Fibroblast of lung (primary cell): ENCODE measurements around the gene KIAA1671. TPM values are rescaled to one million over a fixed set of nuclear protein-coding genes. Genes with fewer than 3 reads are reported as not detected.
A peak's percentile ranks its signal among the peaks of the same experiment; 100 is the strongest.

Experiments used
- DNase-seq, 2 donors: peaks; one replicate each; pipeline versions ENCODE4 v3.0.0 to v3.0.0-alpha.2; 2010; ENCODE audit warnings: low read depth in 2 of 2
- H2AFZ ChIP-seq: 2 replicates; pipeline ENCODE4 v1.5.1; 2012; ENCODE audit warnings: low read length, control low read depth, inconsistent platforms
- H3K27ac ChIP-seq: 2 replicates; pipeline ENCODE4 v1.5.1; 2011; ENCODE audit warnings: low read length, control low read depth; ENCODE audit not compliant: insufficient read depth
- H3K27me3 ChIP-seq: 2 replicates; pipeline ENCODE4 v1.5.1; 2011; ENCODE audit warnings: mild to moderate bottlenecking, low read length; ENCODE audit not compliant: control insufficient read depth, insufficient read depth
- H3K36me3 ChIP-seq: 2 replicates; pipeline ENCODE4 v1.5.1; 2011; ENCODE audit warnings: low read length; ENCODE audit not compliant: control insufficient read depth, insufficient read depth
- H3K4me1 ChIP-seq: 2 replicates; pipeline ENCODE4 v1.5.1; 2011; ENCODE audit warnings: low read length; ENCODE audit not compliant: control insufficient read depth, insufficient read depth; ENCODE audit errors: extremely low read depth
- H3K4me2 ChIP-seq: 2 replicates; pipeline ENCODE4 v1.5.1; 2011; ENCODE audit warnings: low read length, control low read depth; ENCODE audit not compliant: insufficient read depth; ENCODE audit errors: extremely low read depth
- H3K4me3 ChIP-seq, 4 experiments: fragments of 200-600 bp in 1 of 4; sonication (generic) in 1 of 4; replicated peaks in 1 of 4; 2 replicates each; pipeline ENCODE4 v1.5.1; 2011 to 2016; ENCODE audit warnings: low read length in 4 of 4, low read depth in 3 of 4, mild to moderate bottlenecking in 3 of 4, control low read depth in 2 of 4, inconsistent platforms in 1 of 4, mixed read lengths in 1 of 4; ENCODE audit not compliant: insufficient read depth in 1 of 4; ENCODE audit errors: control extremely low read depth in 1 of 4
- H3K79me2 ChIP-seq: 2 replicates; pipeline ENCODE4 v1.5.1; 2012; ENCODE audit warnings: mild to moderate bottlenecking, low read length, inconsistent platforms; ENCODE audit not compliant: control insufficient read depth, insufficient read depth
- H3K9ac ChIP-seq: 2 replicates; pipeline ENCODE4 v1.5.1; 2011; ENCODE audit warnings: mild to moderate bottlenecking, low read length, control low read depth; ENCODE audit not compliant: insufficient read depth
- H3K9me3 ChIP-seq: 2 replicates; pipeline ENCODE4 v1.5.1; 2012; ENCODE audit warnings: low read depth, low read length; ENCODE audit not compliant: control insufficient read depth, insufficient read depth
- H4K20me1 ChIP-seq: 2 replicates; pipeline ENCODE4 v1.5.1; 2011; ENCODE audit warnings: low read length; ENCODE audit not compliant: control insufficient read depth, insufficient read depth; ENCODE audit errors: extremely low read depth
- CTCF ChIP-seq, 2 donors: IDR thresholded peaks in 1 of 2; conservative IDR thresholded peaks in 1 of 2; 1 replicate in 1 of 2; 2 replicates in 1 of 2; pipeline ENCODE4 v1.5.1; 2011 to 2012; ENCODE audit warnings: low read length in 2 of 2, control low read depth in 1 of 2, inconsistent platforms in 1 of 2, low read depth in 1 of 2, mild to moderate bottlenecking in 1 of 2
- EZH2 ChIP-seq: IDR thresholded peaks from 2 replicates; pipeline ENCODE4 v1.5.1; 2012; ENCODE audit warnings: low read length, control low read depth, mild to moderate bottlenecking; ENCODE audit errors: missing control alignments
- polyA plus RNA-seq, 2 donors: library from polyadenylated mRNA; depleted of rRNA in 1 of 2; stranded (reverse) in 1 of 2; unstranded in 1 of 2; fragments of >200 nt; gene quantifications; 2 replicates each; pipeline ENCODE4 v1.2.1, GENCODE V29; 2011 to 2012; ENCODE audit warnings: missing spikeins in 1 of 2
- total RNA-seq: library from RNA; depleted of rRNA; stranded (reverse); fragments of >200 nt; gene quantifications from 2 replicates; pipeline ENCODE4 v1.2.1, GENCODE V29; 2014

The KIAA1671 gene
- total and polyA plus RNA-seq, 2 donors (not counting 1 experiment from before 2014, with no cell fraction given) = 0.34 to 1.3 TPM

GRCh38 chr22:25084405-25085107 lies 132.0 kb downstream of the KIAA1671 start:
- Histone ChIP-seq H3K27ac (no peak overlapping the region), H3K4me2 (no peak overlapping the region), H4K20me1 (no peaks in the 10 kb centered on the region), H3K79me2 (no peaks in the 10 kb centered on the region), H3K4me3 (no peak overlapping the region), H3K27me3 (no peaks in the 10 kb centered on the region), H3K4me1 (no peaks in the 10 kb centered on the region), H2AFZ (no peak overlapping the region), H3K9me3 (no peaks in the 10 kb centered on the region), H3K36me3 (no peaks in the 10 kb centered on the region), H3K9ac (no peak overlapping the region)
- no peak for DNase-seq
- no peak for TF ChIP-seq EZH2
- no peak for TF ChIP-seq CTCF (conservative IDR thresholded peaks at IDR 0.05 in 1 of 2, IDR thresholded peaks at IDR 0.05 in 1 of 2; ENCODE audit: low read depth in 1 of 2, low read length in 2 of 2)

DNA sequence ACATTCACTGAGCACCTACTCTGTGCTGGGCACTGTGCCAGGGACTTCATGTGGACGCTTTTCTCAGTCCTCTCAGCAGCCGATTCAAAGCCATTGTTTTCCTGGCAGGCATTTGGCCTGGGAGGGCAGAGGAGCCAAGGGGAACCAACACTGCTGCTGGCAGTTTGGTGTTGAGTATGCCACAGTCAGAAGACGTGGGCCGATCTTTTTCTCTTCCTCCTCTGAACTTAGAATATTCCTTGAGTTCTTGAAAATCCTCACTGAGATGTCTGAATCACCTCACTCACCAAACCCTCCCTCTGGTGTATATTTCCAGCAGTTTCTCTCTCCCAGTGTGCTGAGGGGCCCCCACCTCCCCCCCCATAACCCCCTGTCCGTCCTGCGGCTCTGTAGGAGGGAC lies 132.6 kb downstream of the KIAA1671 start:
- Histone ChIP-seq H3K4me3 (no peak overlapping the region), H3K4me1 (no peaks in the 10 kb centered on the region), H3K9ac (no peak overlapping the region), H3K79me2 (no peaks in the 10 kb centered on the region), H2AFZ (no peak overlapping the region), H3K4me2 (no peak overlapping the region), H3K27me3 (no peaks in the 10 kb centered on the region), H3K36me3 (no peaks in the 10 kb centered on the region), H3K9me3 (no peaks in the 10 kb centered on the region), H4K20me1 (no peaks in the 10 kb centered on the region), H3K27ac (no peak overlapping the region)
- no peak for DNase-seq
- no peak for TF ChIP-seq EZH2
- TF ChIP-seq CTCF (conservative IDR thresholded peaks at IDR 0.05 in 1 of 2, IDR thresholded peaks at IDR 0.05 in 1 of 2; ENCODE audit: low read depth in 1 of 2, low read length in 2 of 2) = no peak

DNA sequence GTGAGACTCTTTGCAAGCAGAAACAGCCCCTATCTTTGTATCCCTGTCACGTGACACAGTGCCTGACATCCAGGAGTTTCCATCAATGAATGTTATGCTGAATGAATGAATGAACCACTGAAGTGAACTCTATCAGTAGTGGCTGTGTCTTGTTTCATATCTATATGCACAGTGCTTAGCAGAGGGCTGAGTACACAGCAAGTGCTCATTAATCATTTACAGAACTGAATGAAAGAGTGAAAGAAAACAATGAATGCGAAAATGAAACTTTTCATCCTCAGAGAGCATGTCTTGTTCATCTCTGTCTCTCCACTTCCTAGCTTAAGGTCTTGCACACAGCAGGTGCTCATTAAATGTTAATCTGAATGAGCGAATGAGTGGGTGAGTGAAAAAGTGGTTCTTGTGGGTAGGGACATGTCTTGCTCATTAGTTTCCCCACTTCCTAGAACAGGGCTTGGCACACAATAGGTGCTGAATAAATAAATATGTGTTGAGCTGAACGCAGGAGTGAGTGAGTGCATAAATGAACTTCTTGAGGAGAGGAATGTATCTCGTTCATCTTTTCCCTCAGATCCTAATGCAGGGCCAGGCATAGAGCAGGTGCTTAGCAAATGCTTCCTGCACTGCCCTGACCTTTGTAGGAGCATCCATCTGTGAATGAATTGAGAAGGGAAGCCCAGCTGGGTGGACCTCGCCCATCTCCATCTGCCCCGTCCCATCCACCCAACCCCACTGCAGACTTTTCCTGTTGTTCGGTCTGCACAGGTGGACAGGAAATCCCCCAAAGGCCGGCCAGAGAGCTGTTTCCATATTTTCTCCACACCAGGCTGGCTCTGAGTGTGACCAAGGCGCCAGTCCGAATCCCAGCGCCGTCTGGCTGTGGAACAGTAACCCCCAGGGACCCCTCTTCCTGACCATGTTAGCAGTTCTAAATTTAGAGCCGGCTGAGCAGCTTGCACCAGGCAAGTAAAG lies 133.7 kb downstream of the KIAA1671 start:
- Histone ChIP-seq H3K4me1 (no peaks in the 10 kb centered on the region), H3K9me3 (no peaks in the 10 kb centered on the region), H3K79me2 (no peaks in the 10 kb centered on the region), H2AFZ (no peak overlapping the region), H4K20me1 (no peaks in the 10 kb centered on the region), H3K27ac (no peak overlapping the region), H3K27me3 (no peaks in the 10 kb centered on the region), H3K4me2 (no peak overlapping the region), H3K4me3 (no peak overlapping the region), H3K9ac (no peak overlapping the region), H3K36me3 (no peaks in the 10 kb centered on the region)
- peak in 1 of 2 donors; percentile 26 for DNase-seq
- TF ChIP-seq CTCF (conservative IDR thresholded peaks at IDR 0.05 in 1 of 2, IDR thresholded peaks at IDR 0.05 in 1 of 2; ENCODE audit: low read depth in 1 of 2, low read length in 2 of 2) (no peak), EZH2 (no peak)
